ENCODE measurements around the gene GMPPA.
A peak's percentile ranks its signal among the peaks of the same experiment; 100 is the strongest.

The GMPPA gene

DNA sequence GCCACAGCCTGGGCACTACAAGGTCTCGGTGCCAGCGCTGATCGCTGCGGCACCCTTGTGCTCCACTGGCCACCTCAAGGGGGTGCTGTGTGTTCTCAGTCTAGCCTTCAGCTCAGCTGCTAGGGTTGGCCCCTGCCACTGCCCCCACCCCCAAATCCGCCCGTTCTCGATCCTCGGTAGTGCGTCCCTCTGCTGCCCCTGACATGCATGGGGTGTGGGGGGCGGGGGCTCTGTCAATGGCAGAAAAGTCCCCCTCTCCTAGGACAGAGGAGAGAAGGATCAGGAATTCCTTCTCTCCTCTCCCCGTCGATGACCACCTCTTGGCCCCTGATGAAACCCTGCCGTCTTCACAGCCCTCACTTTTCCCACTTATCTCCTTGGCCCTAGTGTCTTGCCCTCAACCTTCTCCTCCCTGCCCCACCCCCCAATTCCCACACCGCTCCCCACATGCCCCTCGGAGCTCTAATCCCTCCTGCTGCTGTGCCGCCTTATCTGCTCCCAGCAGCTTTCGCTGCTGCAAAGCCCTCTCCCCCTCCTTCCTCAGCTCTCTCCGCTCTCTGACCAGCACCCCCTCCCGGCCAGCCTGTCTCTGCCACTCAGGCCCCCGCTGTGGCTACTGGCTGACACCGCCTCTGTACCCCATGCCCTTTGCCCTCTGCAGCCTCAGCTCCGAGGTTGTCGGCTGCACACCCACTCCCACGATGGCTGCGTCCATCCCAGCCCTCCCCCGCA is 11.3 kb downstream of the GMPPA start:
- no peak for TF ChIP-seq POLR2A (IDR thresholded peaks at IDR 0.05; ENCODE audit: low read depth, low read length)
- FAIRE-seq = no peak
- DNase-seq (ENCODE audit: insufficient read length, low spot score) = peak; percentile 60

DNA sequence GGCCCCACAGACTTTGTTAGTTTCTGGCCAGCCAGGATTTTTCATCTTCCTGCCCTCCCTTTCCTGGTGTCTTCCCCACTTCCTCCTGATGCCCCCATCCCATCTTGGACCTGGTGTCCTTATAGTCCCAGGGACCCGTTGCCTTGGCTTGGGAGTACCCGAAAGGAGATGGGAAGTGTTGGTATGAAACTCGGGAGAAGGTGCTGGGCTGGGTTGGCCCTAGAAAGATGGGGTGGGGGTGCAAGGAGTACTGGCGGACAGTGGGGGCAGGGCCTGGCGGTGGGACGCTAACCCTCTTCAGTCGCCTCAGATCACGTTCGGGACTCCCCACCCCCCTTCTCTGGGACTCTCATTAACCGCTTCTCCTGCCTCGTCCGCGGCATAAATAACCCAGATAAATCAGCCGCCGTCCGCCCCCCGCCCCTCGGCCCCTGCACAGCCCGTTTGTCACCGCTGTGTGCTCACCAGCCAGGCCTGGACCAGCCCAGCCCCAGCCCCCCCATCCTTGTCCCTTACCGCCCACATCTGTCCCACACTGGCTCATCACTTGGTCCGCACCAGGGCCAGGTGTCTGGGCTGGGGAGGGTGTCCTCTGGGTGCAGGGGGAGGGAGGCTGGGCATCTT is 11.9 kb downstream of the GMPPA start:
- no peak for FAIRE-seq
- TF ChIP-seq POLR2A (IDR thresholded peaks at IDR 0.05; ENCODE audit: low read depth, low read length) = no peak
- DNase-seq (ENCODE audit: insufficient read length, low spot score) = no peak

DNA sequence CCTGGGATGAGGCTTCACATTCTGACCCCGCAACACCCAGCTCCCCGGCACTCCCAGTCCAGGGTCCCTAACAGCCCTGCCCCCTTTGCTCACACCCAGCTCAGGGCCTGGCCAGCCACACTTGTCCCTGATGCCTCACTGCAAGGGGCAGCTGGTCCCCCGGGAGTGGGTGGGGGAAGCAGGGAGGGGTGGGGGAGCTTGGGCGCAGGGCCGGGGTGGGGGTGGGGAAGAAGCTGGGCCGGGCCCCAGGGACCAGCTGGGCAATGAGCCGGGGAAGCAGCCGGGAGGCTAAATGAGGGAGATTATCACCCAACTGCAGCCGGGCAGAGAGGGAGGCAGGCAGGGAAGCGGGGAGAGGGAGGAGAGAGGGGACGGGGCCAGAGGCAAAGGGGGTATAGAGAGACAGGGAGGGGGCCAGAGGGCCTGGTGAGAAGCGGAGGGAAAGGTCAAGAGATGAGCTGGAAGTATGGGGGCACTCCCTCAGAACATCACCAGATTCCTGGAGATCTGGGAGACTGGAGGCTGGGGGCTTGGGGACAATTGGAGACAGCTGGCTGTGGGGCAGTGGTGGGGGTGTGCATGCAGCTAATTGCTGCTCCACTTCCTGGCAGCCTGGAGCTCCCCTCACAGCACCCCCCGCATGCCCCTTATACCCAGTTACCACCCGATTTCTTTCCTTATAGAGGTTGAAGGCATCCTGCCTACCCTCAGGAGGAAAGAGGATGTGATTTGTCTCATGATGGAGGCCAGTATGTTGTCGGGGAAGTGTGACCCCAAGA is 13.0 kb downstream of the GMPPA start:
- no peak for TF ChIP-seq POLR2A (IDR thresholded peaks at IDR 0.05; ENCODE audit: low read depth, low read length)
- FAIRE-seq = no peak
- DNase-seq (ENCODE audit: insufficient read length, low spot score) = no peak

DNA sequence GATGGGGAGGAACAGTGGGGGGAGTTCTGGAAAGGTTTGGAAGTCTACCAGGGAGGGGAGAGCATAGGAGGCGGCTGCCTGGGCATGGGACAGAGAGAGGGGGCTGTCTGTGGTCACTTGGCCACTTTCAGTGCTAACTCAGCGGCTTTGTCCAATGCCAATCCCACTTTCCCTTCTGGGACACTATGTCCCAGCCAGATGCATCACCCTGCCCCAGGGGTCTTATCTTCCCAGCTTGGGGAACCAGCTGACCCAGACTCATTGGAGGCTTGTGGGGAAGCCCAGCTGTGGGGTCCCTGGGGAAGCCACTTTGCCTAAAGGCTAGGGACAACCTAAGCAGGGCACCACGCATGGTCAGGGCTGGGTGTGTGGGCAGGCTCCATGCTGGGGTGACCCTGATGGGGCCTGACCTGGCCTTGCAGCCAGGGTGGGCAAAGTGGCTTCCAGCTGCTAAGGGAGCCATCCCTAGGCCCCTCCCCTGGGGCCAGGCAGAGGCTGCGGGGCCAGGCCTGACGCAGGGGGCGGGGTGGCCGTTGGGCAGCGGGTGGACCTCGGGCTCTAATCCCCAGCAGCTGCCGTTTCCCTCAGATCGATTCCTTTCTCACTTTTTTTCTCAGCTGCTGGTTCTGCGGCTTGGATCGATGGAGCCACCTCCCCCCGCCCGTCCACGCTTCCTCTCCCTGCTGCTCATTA is 14.0 kb downstream of the GMPPA start:
- DNase-seq (ENCODE audit: insufficient read length, low spot score) (no peak), FAIRE-seq (no peak)
- no peak for TF ChIP-seq POLR2A (IDR thresholded peaks at IDR 0.05; ENCODE audit: low read depth, low read length)

DNA sequence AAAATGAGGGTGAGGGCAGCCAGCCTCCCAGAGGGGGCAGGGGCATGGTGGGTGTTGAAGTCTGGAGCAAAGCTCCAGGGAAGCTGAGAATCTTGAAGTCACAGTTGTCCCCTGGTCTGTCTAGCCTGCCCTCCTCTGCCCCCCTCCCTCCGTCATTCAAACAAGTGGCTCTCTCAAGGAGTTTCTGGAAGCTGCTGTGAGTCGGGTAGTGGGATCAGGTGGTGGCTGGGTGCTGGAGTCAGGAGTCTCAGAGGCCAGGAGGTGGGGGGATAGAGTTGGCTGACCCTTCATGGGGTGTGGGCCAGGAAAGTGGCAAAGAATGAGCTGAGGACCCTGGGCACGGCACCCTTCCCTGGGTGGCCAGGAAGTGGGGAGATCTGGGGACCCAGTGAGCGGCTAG is 15.1 kb downstream of the GMPPA start:
- FAIRE-seq (no peak), DNase-seq (ENCODE audit: insufficient read length, low spot score) (no peak)
- no peak for TF ChIP-seq POLR2A (IDR thresholded peaks at IDR 0.05; ENCODE audit: low read depth, low read length)

DNA sequence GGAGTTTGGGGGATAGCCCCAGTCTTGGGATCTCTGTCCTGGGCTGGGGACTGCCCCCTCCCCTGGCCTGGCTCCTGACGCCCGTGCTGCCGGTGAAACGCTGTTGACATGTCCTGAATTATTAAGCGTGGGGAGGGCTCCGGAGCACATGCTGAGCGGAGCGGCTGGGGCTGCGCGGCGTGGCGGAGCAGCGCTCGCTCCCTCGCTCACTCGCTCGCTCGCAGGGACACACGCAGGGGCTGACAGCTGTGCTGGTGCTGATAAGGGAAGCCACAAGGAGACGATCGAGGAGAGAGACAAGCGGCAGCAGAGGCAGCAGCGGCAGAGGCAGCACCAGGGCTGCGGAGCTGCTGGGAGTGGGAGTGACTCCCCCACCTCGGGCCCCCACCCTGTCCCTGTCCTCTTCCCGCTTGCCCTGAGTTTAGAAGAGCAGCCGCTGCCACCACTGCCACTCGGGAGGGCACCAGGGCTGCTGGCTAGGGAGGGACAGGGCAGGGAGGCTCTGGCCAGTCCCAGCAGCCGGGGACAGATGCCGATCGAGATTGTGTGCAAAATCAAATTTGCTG is 15.6 kb downstream of the GMPPA start, which contains the start of gene ASIC4:
Gene ASIC4 (plus strand): TSS at position 287 of the 566 bp plus-strand sequence. CDS start 243 bp downstream, at position 530.
- DNase-seq (ENCODE audit: insufficient read length, low spot score) (no peak), FAIRE-seq (no peak)
- no peak for TF ChIP-seq POLR2A (IDR thresholded peaks at IDR 0.05; ENCODE audit: low read depth, low read length)

DNA sequence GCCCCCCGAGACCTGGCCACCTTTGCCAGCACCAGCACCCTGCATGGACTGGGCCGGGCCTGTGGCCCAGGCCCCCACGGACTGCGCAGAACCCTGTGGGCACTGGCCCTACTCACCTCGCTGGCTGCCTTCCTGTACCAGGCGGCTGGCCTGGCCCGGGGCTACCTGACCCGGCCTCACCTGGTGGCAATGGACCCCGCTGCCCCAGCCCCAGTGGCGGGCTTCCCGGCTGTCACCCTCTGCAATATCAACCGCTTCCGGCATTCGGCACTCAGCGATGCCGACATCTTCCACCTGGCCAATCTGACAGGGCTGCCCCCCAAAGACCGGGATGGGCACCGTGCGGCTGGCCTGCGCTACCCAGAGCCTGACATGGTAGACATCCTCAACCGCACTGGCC is 16.1 kb downstream of the GMPPA start:
- TF ChIP-seq POLR2A (IDR thresholded peaks at IDR 0.05; ENCODE audit: low read depth, low read length) = no peak
- FAIRE-seq = no peak
- DNase-seq (ENCODE audit: insufficient read length, low spot score) = no peak

DNA sequence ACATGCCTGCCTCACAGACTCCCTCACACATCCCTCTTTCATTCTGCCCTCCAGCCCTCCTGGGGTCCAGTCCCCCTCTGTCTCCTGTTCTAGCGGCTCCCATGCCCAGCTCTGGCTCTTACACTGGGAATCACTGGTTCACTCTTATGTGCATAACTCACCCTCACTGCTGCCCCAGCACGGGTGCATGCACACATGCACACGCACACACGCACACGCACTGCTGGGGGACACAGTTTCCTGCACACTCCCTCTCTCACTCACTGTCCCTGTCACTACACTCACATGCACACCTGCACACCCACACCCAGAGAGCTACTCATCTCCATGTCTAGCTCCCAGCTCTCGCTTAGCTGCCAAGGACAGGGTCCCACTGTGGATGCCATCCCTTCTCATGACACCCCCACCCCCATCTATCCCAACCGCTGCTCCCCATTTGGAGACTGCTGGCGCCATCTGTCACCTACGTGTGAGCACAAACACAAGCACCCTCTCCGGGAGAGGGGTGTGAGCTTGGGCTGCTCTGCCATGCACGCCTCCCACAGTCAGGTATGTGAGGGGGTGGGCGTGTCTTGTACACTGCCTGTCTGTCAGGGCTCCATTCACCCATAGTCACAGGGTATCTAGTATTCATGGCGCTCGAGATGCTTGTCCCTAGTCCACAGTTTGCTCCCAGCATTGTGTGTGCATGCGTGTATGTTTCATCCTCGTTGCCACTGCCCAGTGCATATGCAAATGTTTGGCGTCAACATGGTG is 17.4 kb downstream of the GMPPA start:
- no peak for FAIRE-seq
- no peak for TF ChIP-seq POLR2A (IDR thresholded peaks at IDR 0.05; ENCODE audit: low read depth, low read length)
- DNase-seq (ENCODE audit: insufficient read length, low spot score) = no peak

DNA sequence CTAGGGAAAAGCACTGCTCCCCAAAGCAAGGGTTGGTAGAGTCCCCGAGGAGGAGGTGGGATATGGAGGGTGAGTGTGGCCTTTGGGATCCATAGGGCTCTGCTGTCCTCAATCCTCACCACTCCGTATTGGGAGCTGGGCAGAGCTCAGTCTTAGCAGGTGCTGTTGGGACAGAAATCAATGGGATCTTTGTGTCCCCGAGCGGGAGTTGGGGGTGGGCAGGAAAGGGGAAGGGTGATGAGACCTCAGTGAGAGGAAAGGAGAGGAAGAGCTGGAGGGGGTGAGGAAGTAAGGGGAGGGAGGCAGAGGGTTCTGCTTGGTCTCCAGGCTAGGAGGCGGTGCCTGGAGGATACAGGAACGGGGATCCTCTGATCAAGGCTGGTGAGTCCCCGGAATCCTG is 18.2 kb downstream of the GMPPA start:
- no peak for DNase-seq (ENCODE audit: insufficient read length, low spot score)
- FAIRE-seq = no peak
- TF ChIP-seq POLR2A (IDR thresholded peaks at IDR 0.05; ENCODE audit: low read depth, low read length) = no peak

DNA sequence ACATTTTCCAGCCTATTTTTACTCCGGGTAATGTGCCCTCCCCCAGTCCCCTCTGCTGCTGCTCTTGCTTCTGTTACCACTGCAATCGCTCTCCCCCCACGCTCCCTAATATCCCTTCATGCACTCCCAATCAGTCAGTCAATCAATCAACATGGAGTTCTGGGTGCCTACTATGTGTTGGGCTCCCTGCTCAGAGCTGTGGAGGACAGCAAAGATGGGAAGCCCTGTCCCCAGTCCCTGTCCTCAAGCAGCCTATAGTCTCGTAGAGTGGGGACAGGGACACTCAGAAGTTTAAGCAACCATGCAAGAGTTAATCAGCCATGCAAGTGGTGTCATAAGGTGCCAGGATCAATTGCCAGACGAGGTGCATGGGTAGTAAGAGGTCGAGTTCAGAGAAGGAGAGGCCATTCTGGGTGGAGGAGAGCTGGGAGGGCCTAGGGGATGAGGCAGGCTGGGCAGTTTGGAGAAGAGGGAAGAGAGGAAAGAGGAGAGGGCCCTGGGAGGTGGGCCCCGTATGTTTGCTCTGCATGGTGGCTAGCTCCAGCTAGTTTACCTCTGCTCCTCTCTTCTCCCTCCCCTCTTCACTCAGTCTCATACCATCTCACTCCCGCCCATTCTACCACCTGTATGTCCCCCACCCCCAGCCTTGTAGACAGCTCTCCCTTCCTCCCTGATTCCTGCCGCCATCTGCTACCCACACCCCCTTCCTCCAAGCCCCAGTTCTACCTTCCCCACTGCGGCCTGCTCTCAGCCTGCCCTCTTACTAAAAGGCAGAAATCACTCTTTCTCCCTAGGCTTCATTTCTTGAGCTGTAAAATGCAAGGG is 19.5 kb downstream of the GMPPA start:
- no peak for FAIRE-seq
- no peak for TF ChIP-seq POLR2A (IDR thresholded peaks at IDR 0.05; ENCODE audit: low read depth, low read length)
- no peak for DNase-seq (ENCODE audit: insufficient read length, low spot score)

DNA sequence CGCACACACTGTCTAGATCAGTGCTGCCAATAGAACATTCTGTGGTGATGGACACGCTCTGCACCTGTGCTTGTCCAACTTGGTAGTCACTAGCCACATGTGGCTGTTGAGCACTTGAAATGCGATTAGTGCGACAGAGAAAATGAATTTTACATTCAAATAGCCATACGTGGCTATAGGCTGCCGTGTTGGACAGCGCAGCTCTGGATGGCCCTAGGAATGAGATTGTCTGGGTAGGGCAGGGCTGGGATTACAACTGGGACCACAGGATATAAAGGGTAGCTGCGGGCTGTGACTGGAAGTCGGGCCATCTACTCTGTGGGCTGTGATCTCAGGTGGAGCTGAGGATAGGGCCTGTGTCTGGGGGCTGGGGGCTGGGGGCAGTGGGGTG is 20.8 kb downstream of the GMPPA start:
- no peak for TF ChIP-seq POLR2A (IDR thresholded peaks at IDR 0.05; ENCODE audit: low read depth, low read length)
- DNase-seq (ENCODE audit: insufficient read length, low spot score) (no peak), FAIRE-seq (no peak)

DNA sequence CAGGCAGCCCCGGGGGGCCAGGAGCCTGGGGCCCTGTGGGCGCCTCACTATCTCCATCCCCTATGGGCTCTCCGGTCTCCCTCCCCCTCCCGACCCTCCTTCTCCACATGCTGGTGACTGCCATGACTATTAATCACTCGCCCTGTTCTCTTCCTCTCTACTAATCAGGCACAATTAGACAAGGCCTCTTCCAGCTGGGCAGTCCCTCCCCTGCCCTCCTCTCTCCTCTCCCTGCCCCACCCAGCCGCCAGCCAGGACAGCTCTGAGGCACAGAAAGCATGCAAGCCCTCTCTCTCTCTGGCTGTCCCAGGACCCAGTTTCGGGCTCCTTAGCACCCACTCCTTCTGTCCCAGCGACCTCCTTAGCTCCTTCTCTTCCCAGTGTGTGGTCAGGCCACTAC is 21.4 kb downstream of the GMPPA start:
- FAIRE-seq = no peak
- no peak for DNase-seq (ENCODE audit: insufficient read length, low spot score)
- TF ChIP-seq POLR2A (IDR thresholded peaks at IDR 0.05; ENCODE audit: low read depth, low read length) = no peak

Data from H54 (cell line).